ENCODE measurements around the gene RAB6B.

RAB6B gene

DNA sequence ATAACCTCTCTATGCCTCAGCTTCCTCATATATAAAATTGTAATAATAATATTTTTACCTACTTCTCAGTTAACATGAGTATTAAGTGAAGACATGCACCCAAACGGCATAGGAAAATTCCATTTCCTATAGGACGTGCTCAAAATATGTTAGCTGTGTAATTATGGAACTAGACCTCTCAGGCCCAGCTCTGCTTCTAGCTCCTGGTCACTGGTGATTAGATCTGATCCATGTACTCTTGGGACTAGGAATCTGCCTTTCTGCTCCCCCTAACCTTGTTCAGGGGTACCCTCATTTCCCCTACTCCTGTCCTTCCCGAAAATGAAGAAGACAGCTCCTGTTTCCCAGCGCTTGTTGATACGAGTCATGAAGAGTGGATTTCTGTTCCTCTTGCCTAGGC, 119.8 kb downstream of the RAB6B start:
- DNase-seq (ENCODE audit: low read depth): no peak
- TF ChIP-seq, protein P1, sequence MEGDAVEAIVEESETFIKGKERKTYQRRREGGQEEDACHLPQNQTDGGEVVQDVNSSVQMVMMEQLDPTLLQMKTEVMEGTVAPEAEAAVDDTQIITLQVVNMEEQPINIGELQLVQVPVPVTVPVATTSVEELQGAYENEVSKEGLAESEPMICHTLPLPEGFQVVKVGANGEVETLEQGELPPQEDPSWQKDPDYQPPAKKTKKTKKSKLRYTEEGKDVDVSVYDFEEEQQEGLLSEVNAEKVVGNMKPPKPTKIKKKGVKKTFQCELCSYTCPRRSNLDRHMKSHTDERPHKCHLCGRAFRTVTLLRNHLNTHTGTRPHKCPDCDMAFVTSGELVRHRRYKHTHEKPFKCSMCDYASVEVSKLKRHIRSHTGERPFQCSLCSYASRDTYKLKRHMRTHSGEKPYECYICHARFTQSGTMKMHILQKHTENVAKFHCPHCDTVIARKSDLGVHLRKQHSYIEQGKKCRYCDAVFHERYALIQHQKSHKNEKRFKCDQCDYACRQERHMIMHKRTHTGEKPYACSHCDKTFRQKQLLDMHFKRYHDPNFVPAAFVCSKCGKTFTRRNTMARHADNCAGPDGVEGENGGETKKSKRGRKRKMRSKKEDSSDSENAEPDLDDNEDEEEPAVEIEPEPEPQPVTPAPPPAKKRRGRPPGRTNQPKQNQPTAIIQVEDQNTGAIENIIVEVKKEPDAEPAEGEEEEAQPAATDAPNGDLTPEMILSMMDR (IDR thresholded peaks at IDR 0.05; ENCODE audit: low read length, missing control alignments): no peak
- H3K4me3 ChIP-seq (replicated peaks; ENCODE audit: low read depth, low read length): no peak overlapping the region

- TF ChIP-seq, protein P1 (IDR thresholded peaks at IDR 0.05; ENCODE audit: low read length, missing control alignments): no peak
Measured at GRCh38 chr3:133775309-133775708, 120.4 kb downstream of the RAB6B start.

More at GRCh38 chr3:133775309-133775708, 120.4 kb downstream of the RAB6B start:
- no peak for DNase-seq (ENCODE audit: low read depth)
- H3K4me3 ChIP-seq (replicated peaks; ENCODE audit: low read depth, low read length): no peak overlapping the region

All from fibroblast of pulmonary artery (primary cell).